Duodenal mucosa (tissue), 2 donors: Measurements from ENCODE around the gene VSIG10.
A peak's percentile ranks its signal among the peaks of the same experiment; 100 is the strongest.
"Not testable (repeated sequence)": the region's sequence is repeated elsewhere in the genome, so short reads cannot be mapped to it uniquely, and the experiment has no call there.

ENCODE experiments used
- H3K27ac ChIP-seq: one replicate; pipeline ENCODE4 v1.7.0; 2013; ENCODE audit warnings: low read depth, low read length
- H3K27me3 ChIP-seq, 2 donors: one replicate each; pipeline ENCODE4 v1.7.0; 2013; ENCODE audit warnings: low read length in 2 of 2, control low read depth in 1 of 2; ENCODE audit not compliant: insufficient read depth in 2 of 2, control insufficient read depth in 1 of 2
- H3K36me3 ChIP-seq, 2 donors: one replicate each; pipeline ENCODE4 v1.7.0; 2013; ENCODE audit warnings: low read length in 2 of 2, control low read depth in 1 of 2; ENCODE audit not compliant: insufficient read depth in 2 of 2, control insufficient read depth in 1 of 2
- H3K4me1 ChIP-seq, 2 donors: one replicate each; pipeline ENCODE4 v1.7.0; 2013; ENCODE audit warnings: low read length in 2 of 2, control low read depth in 1 of 2; ENCODE audit not compliant: insufficient read depth in 2 of 2, control insufficient read depth in 1 of 2
- H3K4me3 ChIP-seq, 2 donors: one replicate each; pipeline ENCODE4 v1.7.0; 2013; ENCODE audit warnings: low read length in 2 of 2, low read depth in 1 of 2
- H3K9ac ChIP-seq, 2 donors: one replicate each; pipeline ENCODE4 v1.7.0; 2013; ENCODE audit warnings: low read length in 2 of 2, low read depth in 1 of 2
- H3K9me3 ChIP-seq, 2 donors: one replicate each; pipeline ENCODE4 v1.7.0; 2013; ENCODE audit warnings: low read length in 2 of 2, control low read depth in 1 of 2; ENCODE audit not compliant: control insufficient read depth in 1 of 2

VSIG10 gene

DNA sequence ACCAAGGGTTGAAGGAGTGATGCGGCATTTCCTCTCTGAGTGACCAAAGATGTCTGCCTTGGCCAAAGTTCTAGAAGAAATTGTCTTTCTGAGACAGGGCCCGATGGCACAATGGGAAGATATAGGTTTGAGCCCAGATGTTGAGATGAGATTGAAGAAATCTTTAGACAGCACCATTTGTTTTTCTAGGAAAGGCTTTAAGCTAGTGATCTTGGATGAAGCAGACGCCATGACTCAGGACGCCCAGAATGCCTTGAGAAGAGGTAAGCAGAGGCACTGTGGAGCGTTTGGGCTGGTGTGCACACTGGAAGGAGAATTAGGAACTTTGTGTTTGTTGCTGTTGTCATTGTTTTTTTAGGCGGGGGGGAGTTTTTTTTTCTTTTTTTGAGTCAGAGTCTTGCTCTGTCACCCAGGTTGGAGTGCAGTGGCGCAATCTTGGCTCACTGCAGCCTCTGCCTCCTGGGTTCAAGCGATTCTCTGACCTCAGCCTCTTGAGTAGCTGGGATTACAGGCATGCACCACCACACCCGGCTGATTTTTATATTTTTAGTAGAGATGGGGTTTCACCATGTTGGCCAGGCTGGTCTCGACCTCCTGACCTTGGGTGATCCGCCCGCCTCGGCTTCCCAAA is 81.6 kb downstream of the VSIG10 start:
- H3K4me3 ChIP-seq, H3K27me3 ChIP-seq, H3K9me3 ChIP-seq, H3K27ac ChIP-seq, H3K4me1 ChIP-seq, H3K9ac ChIP-seq: not testable (repeated sequence)
- peaks cover 18 to 55% of the 10 kb centered on the region in 2 donors for H3K36me3 ChIP-seq

DNA sequence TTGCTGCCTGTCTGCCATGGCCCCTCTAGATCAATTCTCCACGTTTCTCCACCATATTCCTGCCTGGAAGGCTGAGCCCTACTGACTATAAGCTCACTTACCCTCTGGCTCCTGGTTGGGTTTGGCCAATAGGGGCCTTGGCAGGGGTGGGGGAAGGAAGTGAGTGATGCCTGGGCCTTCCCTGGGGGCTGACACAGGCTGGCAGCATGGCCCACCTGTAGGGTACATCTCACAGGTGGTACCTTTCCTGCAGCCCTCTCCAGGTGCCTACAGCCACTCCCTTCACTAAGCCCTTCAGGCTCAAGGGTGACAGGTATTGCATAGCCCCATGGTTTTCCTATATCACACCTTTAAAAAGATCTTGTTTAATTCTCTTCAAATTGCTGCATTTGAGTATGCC is 83.8 kb downstream of the VSIG10 start:
- peaks cover 8 to 34% of the 10 kb centered on the region in 2 donors for H3K36me3 ChIP-seq
- H3K27me3 ChIP-seq = no peaks in the 10 kb centered on the region
- H3K9me3 ChIP-seq = no peaks in the 10 kb centered on the region
- no peak overlapping the region for H3K27ac ChIP-seq
- no peak overlapping the region for H3K4me3 ChIP-seq
- H3K4me1 ChIP-seq = peaks cover 0 to 11% of the 10 kb centered on the region in 2 donors
- no peak overlapping the region for H3K9ac ChIP-seq

DNA sequence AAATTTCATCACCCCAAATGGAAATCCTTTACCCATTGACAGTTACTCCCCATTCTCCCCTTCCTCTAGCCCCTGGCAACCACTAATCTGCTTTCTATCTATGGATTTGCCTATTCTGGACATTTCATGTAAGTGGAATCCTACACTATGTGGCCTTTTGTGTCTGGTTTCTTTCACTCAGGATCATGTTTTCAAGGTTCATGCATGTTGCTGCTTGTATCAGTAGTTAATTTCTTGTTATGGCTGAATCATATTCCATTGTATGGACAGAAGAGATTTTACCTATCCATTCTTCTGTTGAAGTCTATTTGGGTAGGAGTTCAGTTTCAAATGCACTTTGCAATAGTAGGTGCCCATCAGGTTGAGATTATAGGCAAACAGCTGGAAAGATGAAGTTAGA is 85.9 kb downstream of the VSIG10 start:
- H3K4me3 ChIP-seq = no peak overlapping the region
- peaks cover 8 to 25% of the 10 kb centered on the region in 2 donors for H3K36me3 ChIP-seq
- no peaks in the 10 kb centered on the region for H3K9me3 ChIP-seq
- H3K4me1 ChIP-seq = peaks cover 0 to 11% of the 10 kb centered on the region in 2 donors
- no peak overlapping the region for H3K9ac ChIP-seq
- H3K27ac ChIP-seq = no peak overlapping the region
- no peaks in the 10 kb centered on the region for H3K27me3 ChIP-seq

DNA sequence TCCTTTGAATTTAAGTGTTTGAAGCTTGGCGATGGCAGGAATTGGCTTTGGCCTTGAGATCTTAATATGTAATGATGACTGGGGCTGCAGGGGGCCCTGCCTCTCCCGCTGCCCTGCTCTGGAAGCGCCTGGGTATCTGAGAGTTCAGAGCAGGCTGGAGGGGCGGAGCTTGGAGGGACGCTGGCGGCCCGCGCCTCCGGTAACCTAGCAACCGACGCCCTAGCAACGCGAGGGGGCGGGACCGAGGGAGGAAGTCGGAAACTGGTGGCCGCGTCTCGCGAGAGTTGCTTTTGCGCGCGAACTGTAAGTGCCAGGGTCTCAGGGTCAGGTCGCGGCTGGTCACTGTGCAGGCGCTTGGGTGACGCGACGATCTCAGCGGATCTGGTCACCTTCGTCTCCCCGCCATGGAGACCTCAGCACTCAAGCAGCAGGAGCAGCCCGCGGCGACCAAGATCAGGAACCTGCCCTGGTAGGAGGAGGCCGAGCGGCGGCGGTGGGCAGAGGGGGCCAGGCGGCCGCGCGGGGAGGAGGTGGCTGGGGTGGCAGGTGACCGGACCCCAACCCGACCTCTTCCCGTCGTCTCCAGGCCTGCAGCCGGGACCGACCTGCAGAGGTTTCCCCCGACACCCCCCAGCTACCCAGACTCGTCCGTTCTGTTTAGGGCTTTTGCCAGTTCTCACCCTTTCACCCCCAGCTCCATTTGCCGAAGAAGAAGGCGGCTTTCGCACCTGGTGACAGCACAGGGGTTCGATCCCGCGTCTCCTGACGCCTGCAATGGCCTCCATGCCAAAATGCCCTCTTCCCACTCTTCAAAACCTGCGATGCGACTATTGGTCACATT is 87.2 kb downstream of the VSIG10 start, which contains the start of gene RFC5:
RFC5 (plus strand) TSS at position 280 of the 841 bp plus-strand sequence; CDS start at position 405, 125 bp downstream.
- peaks cover 5 to 25% of the 10 kb centered on the region in 2 donors for H3K36me3 ChIP-seq
- H3K9me3 ChIP-seq = no peaks in the 10 kb centered on the region
- H3K27ac ChIP-seq = no peak within 1 kb of the TSS
- H3K4me1 ChIP-seq = peaks cover 0 to 11% of the 10 kb centered on the region in 2 donors
- H3K9ac ChIP-seq = peak within 1 kb of the TSS; percentile 83 to 91
- H3K27me3 ChIP-seq = no peaks in the 10 kb centered on the region
- peak within 1 kb of the TSS; percentile 93 to 94 for H3K4me3 ChIP-seq

DNA sequence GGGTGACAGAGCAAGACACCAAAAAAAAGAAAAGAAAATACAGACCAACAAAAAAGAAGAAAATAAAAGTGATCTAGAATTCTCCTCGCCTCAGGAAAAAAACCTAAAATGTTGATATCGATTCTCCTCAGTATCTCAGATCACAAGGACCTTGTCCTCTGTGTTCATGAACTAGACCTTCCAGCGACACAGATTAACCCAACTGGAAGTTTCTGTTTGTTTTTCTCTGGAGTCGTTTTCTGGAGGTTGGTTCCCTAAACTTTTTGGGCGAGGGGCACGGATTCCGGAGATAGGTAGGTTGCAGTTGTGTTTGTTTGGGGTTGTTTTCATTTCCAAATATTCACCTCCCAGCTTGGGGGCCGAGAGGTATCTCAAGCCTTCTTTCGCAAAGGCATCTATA is 87.9 kb downstream of the VSIG10 start:
- Histone ChIP-seq H3K4me1 (peaks cover 0 to 11% of the 10 kb centered on the region in 2 donors), H3K9me3 (no peaks in the 10 kb centered on the region), H3K4me3 (peak overlapping the region; percentile 93 to 94), H3K27ac (no peak overlapping the region), H3K27me3 (no peaks in the 10 kb centered on the region), H3K36me3 (peaks cover 5 to 19% of the 10 kb centered on the region in 2 donors), H3K9ac (no peak overlapping the region)

DNA sequence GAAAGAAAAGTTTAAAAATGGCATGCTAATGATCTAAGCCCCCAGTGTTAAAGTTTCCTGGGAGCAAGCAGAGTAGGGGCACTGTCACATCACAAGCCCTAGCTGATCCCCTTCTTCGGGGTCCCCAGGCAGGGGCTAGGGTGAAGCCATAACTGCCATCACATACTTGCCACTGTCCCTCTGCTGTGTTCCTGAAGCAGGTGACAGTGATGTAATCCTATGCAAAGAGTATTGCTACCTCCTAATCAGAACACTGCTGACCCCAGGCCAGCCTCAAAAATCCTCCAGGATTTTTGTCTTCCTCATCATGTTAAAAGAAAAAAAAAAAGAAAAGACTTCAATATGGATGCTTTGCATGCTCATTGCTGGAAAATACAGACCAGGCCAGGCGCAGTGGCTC is 88.5 kb downstream of the VSIG10 start:
- H3K4me3 ChIP-seq = no peak overlapping the region
- H3K27me3 ChIP-seq = no peaks in the 10 kb centered on the region
- H3K9ac ChIP-seq = no peak overlapping the region
- peaks cover 4 to 13% of the 10 kb centered on the region in 2 donors for H3K36me3 ChIP-seq
- H3K4me1 ChIP-seq = peaks cover 0 to 11% of the 10 kb centered on the region in 2 donors
- H3K27ac ChIP-seq = no peak overlapping the region
- H3K9me3 ChIP-seq = no peaks in the 10 kb centered on the region
